Spinal cord (tissue), 10 donors: ENCODE measurements around the gene KLHL22. TPM values are rescaled to one million over a fixed set of nuclear protein-coding genes. Genes with fewer than 3 reads are reported as not detected.

Experiments used
- DNase-seq, 6 donors: peaks; one replicate each; pipeline versions ENCODE4 v3.0.0 to v3.0.0-alpha.2; 2013 to 2015; ENCODE audit warnings: low spot score in 6 of 6, low read depth in 4 of 6
- H3K27ac ChIP-seq: one replicate; pipeline ENCODE4 v1.5.1; 2013; ENCODE audit warnings: low read depth, low read length, control low read depth
- H3K27me3 ChIP-seq: one replicate; pipeline ENCODE4 v1.6.1; 2013; ENCODE audit warnings: low read length; ENCODE audit not compliant: control insufficient read depth, insufficient read depth
- H3K36me3 ChIP-seq: one replicate; pipeline ENCODE4 v1.6.1; 2013; ENCODE audit warnings: low read length; ENCODE audit not compliant: control insufficient read depth, insufficient read depth
- H3K4me1 ChIP-seq: one replicate; pipeline ENCODE4 v1.6.1; 2013; ENCODE audit warnings: low read length; ENCODE audit not compliant: control insufficient read depth, insufficient read depth
- H3K4me3 ChIP-seq: one replicate; pipeline ENCODE4 v1.5.1; 2013; ENCODE audit warnings: low read depth, low read length, control low read depth
- H3K9me3 ChIP-seq: one replicate; pipeline ENCODE4 v1.6.1; 2013; ENCODE audit warnings: low read length; ENCODE audit not compliant: control insufficient read depth, insufficient read depth
- WGBS: methylation state at CpG from one replicate; pipeline ENCODE4 v1.1.5; 2013; ENCODE audit warnings: missing lambda C conversion rate; ENCODE audit not compliant: insufficient coverage; 5-methylcytosine and 5-hydroxymethylcytosine counted together
- polyA plus RNA-seq, 2 donors: library from polyadenylated mRNA; unstranded; fragments of 120-200 nt; gene quantifications; one replicate each; pipeline ENCODE4 v1.2.1, GENCODE V29; 2013; ENCODE audit not compliant: insufficient read length in 2 of 2
- total RNA-seq, 2 donors: library from RNA; depleted of rRNA in 1 of 2; stranded (reverse); fragments of 120-200 nt in 1 of 2; fragments of >200 nt in 1 of 2; gene quantifications; one replicate each; pipeline versions ENCODE4 v1.2.3 to v1.2.4, GENCODE V29; 2013 to 2014
- donor health status: healthy.

Gene KLHL22
- total and polyA plus RNA-seq, 4 donors, result 40.8 to 68.4 (median 52.3) TPM

GRCh38 chr22:20440637-20441591 is 54.7 kb downstream of the KLHL22 start:
- Histone ChIP-seq H3K36me3 (peaks cover 65% of the 10 kb centered on the region), H3K9me3 (no peaks in the 10 kb centered on the region), H3K27ac (no peak overlapping the region), H3K27me3 (peaks cover 14% of the 10 kb centered on the region), H3K4me3 (no peak overlapping the region), H3K4me1 (peaks cover 30% of the 10 kb centered on the region)
- 75% methylated on average over 13 of the region's 13 CpGs for WGBS
- DNase-seq, result no peak

GRCh38 chr22:20439928-20440575 is 55.5 kb downstream of the KLHL22 start:
- no peak for DNase-seq
- Histone ChIP-seq H3K36me3 (peaks cover 59% of the 10 kb centered on the region), H3K4me1 (peaks cover 39% of the 10 kb centered on the region), H3K9me3 (no peaks in the 10 kb centered on the region), H3K27ac (no peak overlapping the region), H3K4me3 (no peak overlapping the region), H3K27me3 (peaks cover 20% of the 10 kb centered on the region)
- WGBS, result 95% methylated on average over 4 of the region's 5 CpGs

GRCh38 chr22:20439556-20439927 is 56.1 kb downstream of the KLHL22 start:
- no peak for DNase-seq
- no peaks in the 10 kb centered on the region for H3K9me3 ChIP-seq
- H3K36me3 ChIP-seq, result peaks cover 56% of the 10 kb centered on the region
- no peak overlapping the region for H3K4me3 ChIP-seq
- H3K27me3 ChIP-seq, result peaks cover 20% of the 10 kb centered on the region
- no peak overlapping the region for H3K27ac ChIP-seq
- peaks cover 42% of the 10 kb centered on the region for H3K4me1 ChIP-seq
- WGBS, result 81% methylated on average over 2 of the region's 4 CpGs

DNA sequence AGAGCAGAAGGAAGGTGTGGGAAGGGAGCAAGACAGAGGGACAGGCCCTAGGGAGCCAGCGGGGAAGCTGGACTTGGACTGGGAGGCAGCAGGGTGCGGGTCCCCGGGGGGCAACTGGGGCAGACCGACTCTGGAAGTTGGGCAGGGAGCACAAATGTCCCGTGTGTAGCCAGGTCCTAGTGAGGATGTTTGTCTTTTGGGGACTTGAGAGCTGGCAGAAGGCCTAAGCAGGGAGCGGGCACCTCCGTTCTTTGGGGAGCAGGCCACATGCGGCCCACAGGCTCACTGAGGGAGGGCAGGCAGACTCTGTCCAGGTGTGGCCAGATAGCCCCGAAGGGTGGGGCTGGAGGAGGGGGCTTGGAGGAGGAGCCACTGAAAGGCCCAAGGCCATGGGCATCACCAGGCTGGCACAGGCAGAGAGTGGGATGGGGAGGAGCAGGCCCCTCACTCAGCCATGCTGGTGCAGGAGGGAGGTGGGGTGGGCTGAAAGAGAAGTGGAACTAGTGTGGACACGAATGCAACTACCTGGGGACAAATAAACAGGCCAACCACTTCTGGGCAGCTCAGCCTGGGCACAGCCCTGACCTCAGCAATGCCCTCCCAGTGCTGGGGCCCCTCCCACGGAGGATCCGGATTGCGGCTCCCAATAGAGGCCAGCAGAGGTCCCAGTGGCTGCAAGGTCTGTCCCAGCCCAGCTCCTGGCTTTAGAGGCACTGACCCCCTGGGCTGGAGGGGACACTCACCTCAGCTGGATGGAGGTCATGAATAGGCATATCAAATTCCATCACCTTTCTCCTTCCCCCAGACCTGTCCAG is 56.7 kb downstream of the KLHL22 start:
- 63% methylated on average over 13 of the region's 13 CpGs for WGBS
- Histone ChIP-seq H3K27ac (no peak overlapping the region), H3K4me3 (peak overlapping the region; percentile 54), H3K9me3 (no peaks in the 10 kb centered on the region), H3K36me3 (peaks cover 52% of the 10 kb centered on the region), H3K27me3 (peaks cover 20% of the 10 kb centered on the region), H3K4me1 (peaks cover 43% of the 10 kb centered on the region)
- no peak for DNase-seq

DNA sequence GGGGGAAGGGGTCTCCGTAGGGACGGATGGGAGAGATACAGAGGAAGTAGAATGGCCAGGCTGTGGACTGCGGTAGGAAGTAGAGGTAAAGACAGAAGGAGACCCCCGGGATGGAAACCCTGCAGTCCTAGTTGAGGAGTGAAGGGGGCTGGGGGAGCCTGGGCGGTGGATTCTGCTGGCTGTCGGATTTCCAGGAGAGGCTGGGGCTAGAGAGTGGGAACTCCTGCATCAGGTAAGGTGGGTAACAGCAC is 57.2 kb downstream of the KLHL22 start:
- peaks cover 43% of the 10 kb centered on the region for H3K4me1 ChIP-seq
- no peak for DNase-seq

GRCh38 chr22:20437613-20438426 is 57.8 kb downstream of the KLHL22 start, which contains the start of gene SCARF2:
Gene SCARF2, minus strand, starts transcription at chr22:20437825. Its CDS starts 71 bp downstream, at chr22:20437754.
- under 1% methylated on average over 87 of the region's 95 CpGs for WGBS
- Histone ChIP-seq H3K36me3 (peaks cover 44% of the 10 kb centered on the region), H3K9me3 (no peaks in the 10 kb centered on the region), H3K27ac (peak within 1 kb of the TSS; percentile 70), H3K4me3 (peak within 1 kb of the TSS; percentile 76), H3K27me3 (peaks cover 20% of the 10 kb centered on the region), H3K4me1 (peaks cover 43% of the 10 kb centered on the region)
- peak in 2 of 6 donors; percentile 54 to 82 for DNase-seq

More for the DNA sequence above, 57.2 kb downstream of the KLHL22 start:
- Histone ChIP-seq H3K36me3 (peaks cover 49% of the 10 kb centered on the region), H3K4me3 (peak overlapping the region; percentile 54), H3K9me3 (no peaks in the 10 kb centered on the region), H3K27ac (peak overlapping the region; percentile 70), H3K27me3 (peaks cover 20% of the 10 kb centered on the region)
- 14% methylated on average over 6 of the region's 6 CpGs for WGBS

DNA sequence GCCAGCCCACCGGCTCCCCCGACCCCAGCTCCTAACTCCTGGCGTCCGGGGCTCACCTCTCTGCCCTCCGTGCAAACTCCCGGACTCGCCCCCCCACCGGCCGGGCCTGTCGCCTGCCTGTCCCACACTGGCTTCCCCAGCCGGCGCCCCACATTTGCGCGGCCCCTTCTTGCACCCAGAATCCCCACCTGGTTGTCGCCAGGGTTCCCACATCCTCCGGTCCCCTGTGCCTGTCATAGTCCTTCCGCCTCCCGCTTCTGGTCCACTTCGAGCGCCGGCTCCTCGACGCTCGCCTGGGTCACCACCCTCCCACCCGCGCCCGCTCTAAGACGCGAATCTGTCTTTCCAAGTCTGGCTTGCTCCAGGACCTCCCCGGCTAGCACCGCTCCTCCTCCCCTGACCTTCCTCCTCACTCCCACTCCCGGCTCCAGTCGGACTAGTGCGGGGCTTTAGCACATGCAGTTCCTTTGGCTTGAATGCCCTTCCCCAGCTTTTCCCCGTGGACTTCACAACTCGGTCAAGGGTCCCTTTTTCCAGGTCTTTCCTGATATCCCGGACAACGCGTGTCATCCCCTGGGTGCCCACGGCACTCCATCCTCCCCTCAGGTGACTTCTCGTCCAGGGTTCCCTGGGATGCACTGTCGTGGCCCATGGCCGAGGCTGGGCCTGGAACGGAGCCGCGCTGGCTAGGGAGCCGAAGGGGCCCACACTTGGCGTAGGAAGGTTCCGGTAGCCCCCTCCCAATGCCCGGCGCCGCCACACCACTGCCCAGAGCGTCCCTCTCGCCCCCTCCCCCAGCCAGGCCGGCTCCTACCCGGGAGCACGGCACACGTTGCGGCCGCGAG is 58.6 kb downstream of the KLHL22 start:
- Histone ChIP-seq H3K36me3 (peaks cover 37% of the 10 kb centered on the region), H3K27me3 (peaks cover 23% of the 10 kb centered on the region), H3K9me3 (no peaks in the 10 kb centered on the region), H3K27ac (peak overlapping the region; percentile 61), H3K4me3 (peak overlapping the region; percentile 76), H3K4me1 (peaks cover 42% of the 10 kb centered on the region)
- DNase-seq, result peak in 2 of 6 donors; percentile 36 to 49
- WGBS, result 1% methylated on average over 61 of the region's 61 CpGs

- Histone ChIP-seq H3K27ac (peak overlapping the region; percentile 61), H3K4me1 (peaks cover 48% of the 10 kb centered on the region), H3K27me3 (peaks cover 30% of the 10 kb centered on the region), H3K9me3 (no peaks in the 10 kb centered on the region), H3K36me3 (peaks cover 31% of the 10 kb centered on the region), H3K4me3 (peak overlapping the region; percentile 76)
- DNase-seq, result peak in 1 of 6 donors; percentile 62
- under 1% methylated on average over 56 of the region's 56 CpGs for WGBS
Observed at GRCh38 chr22:20436307-20436767, 59.3 kb downstream of the KLHL22 start.
